ENCODE results near the gene KIF6.

Gene KIF6

GRCh38 chr6:39634646-39635341, 90.4 kb downstream of the KIF6 start:
- no peaks in the 10 kb centered on the region for H4K20me1 ChIP-seq (ENCODE audit: insufficient read depth, low read length, poor library complexity, severe bottlenecking)
- no peaks in the 10 kb centered on the region for H3K27me3 ChIP-seq (ENCODE audit: insufficient read depth, low read length, poor library complexity, severe bottlenecking)
- H2AFZ ChIP-seq (ENCODE audit: low read length) = no peak overlapping the region
- no peaks in the 10 kb centered on the region for H3K79me2 ChIP-seq (ENCODE audit: insufficient read depth, low read length)
- H3K9ac ChIP-seq (ENCODE audit: low read depth, low read length, poor library complexity, severe bottlenecking) = no peak overlapping the region
- TF ChIP-seq EZH2phosphoT487 (IDR thresholded peaks at IDR 0.05; ENCODE audit: borderline replicate concordance) = no peak
- no peak for TF ChIP-seq CTCF (conservative IDR thresholded peaks at IDR 0.05; ENCODE audit: low read length)
- no peak overlapping the region for H3K4me2 ChIP-seq (ENCODE audit: low read depth, low read length, poor library complexity, severe bottlenecking)
- no peaks in the 10 kb centered on the region for H3K4me1 ChIP-seq (ENCODE audit: insufficient read depth, low read length, poor library complexity, severe bottlenecking)
- no peaks in the 10 kb centered on the region for H3K9me2 ChIP-seq (replicated peaks; ENCODE audit: low read depth, low read length)
- no peaks in the 10 kb centered on the region for H3K9me3 ChIP-seq (ENCODE audit: insufficient read depth, low read depth, low read length)
- no peaks in the 10 kb centered on the region for H3K36me3 ChIP-seq (ENCODE audit: insufficient read depth, low read length)
- no peaks in the 10 kb centered on the region for H3F3A ChIP-seq (ENCODE audit: low read depth)
- no peak overlapping the region for H3K4me3 ChIP-seq (ENCODE audit: low read length, poor library complexity, severe bottlenecking)

GRCh38 chr6:39625209-39625608, 100.0 kb downstream of the KIF6 start:
- no peaks in the 10 kb centered on the region for H4K20me1 ChIP-seq (ENCODE audit: insufficient read depth, low read length, poor library complexity, severe bottlenecking)
- H3K9me3 ChIP-seq (ENCODE audit: insufficient read depth, low read depth, low read length) = no peaks in the 10 kb centered on the region
- H3K9me2 ChIP-seq (replicated peaks; ENCODE audit: low read depth, low read length) = no peaks in the 10 kb centered on the region
- peaks cover 13% of the 10 kb centered on the region for H3K4me1 ChIP-seq (ENCODE audit: insufficient read depth, low read length, poor library complexity, severe bottlenecking)
- no peaks in the 10 kb centered on the region for H3K36me3 ChIP-seq (ENCODE audit: insufficient read depth, low read length)
- no peak overlapping the region for H3K9ac ChIP-seq (ENCODE audit: low read depth, low read length, poor library complexity, severe bottlenecking)
- no peak overlapping the region for H2AFZ ChIP-seq (ENCODE audit: low read length)
- H3K4me2 ChIP-seq (ENCODE audit: low read depth, low read length, poor library complexity, severe bottlenecking) = no peak overlapping the region
- H3K27me3 ChIP-seq (ENCODE audit: insufficient read depth, low read length, poor library complexity, severe bottlenecking) = no peaks in the 10 kb centered on the region
- H3K4me3 ChIP-seq (ENCODE audit: low read length, poor library complexity, severe bottlenecking) = no peak overlapping the region
- TF ChIP-seq CTCF (conservative IDR thresholded peaks at IDR 0.05; ENCODE audit: low read length) = no peak
- TF ChIP-seq EZH2phosphoT487 (IDR thresholded peaks at IDR 0.05; ENCODE audit: borderline replicate concordance) = no peak
- no peaks in the 10 kb centered on the region for H3F3A ChIP-seq (ENCODE audit: low read depth)
- H3K79me2 ChIP-seq (ENCODE audit: insufficient read depth, low read length) = no peaks in the 10 kb centered on the region

- H3K27me3 ChIP-seq (ENCODE audit: insufficient read depth, low read length, poor library complexity, severe bottlenecking) = no peaks in the 10 kb centered on the region
- no peaks in the 10 kb centered on the region for H4K20me1 ChIP-seq (ENCODE audit: insufficient read depth, low read length, poor library complexity, severe bottlenecking)
- H3K4me2 ChIP-seq (ENCODE audit: low read depth, low read length, poor library complexity, severe bottlenecking) = peak overlapping the region; percentile 36
- H3K9me3 ChIP-seq (ENCODE audit: insufficient read depth, low read depth, low read length) = no peaks in the 10 kb centered on the region
- H3F3A ChIP-seq (ENCODE audit: low read depth) = no peaks in the 10 kb centered on the region
- no peak overlapping the region for H3K9ac ChIP-seq (ENCODE audit: low read depth, low read length, poor library complexity, severe bottlenecking)
- peaks cover 13% of the 10 kb centered on the region for H3K4me1 ChIP-seq (ENCODE audit: insufficient read depth, low read length, poor library complexity, severe bottlenecking)
- H2AFZ ChIP-seq (ENCODE audit: low read length) = no peak overlapping the region
- no peak overlapping the region for H3K4me3 ChIP-seq (ENCODE audit: low read length, poor library complexity, severe bottlenecking)
- TF ChIP-seq CTCF (conservative IDR thresholded peaks at IDR 0.05; ENCODE audit: low read length) = no peak
- TF ChIP-seq EZH2phosphoT487 (IDR thresholded peaks at IDR 0.05; ENCODE audit: borderline replicate concordance) = no peak
- H3K79me2 ChIP-seq (ENCODE audit: insufficient read depth, low read length) = no peaks in the 10 kb centered on the region
- H3K9me2 ChIP-seq (replicated peaks; ENCODE audit: low read depth, low read length) = no peaks in the 10 kb centered on the region
- H3K36me3 ChIP-seq (ENCODE audit: insufficient read depth, low read length) = no peaks in the 10 kb centered on the region
These were observed 101.5 kb downstream of the KIF6 start for GRCh38 chr6:39623750-39624149.

Data from Loucy (cell line).